HG02798 (cell line): ENCODE results near the gene SIRT2.
A peak's percentile ranks its signal among the peaks of the same experiment; 100 is the strongest.
"Not testable (repeated sequence)": the region's sequence is repeated elsewhere in the genome, so short reads cannot be mapped to it uniquely, and the experiment has no call there.

Experiments used
- ATAC-seq: cut with Tn5 transposase; IDR thresholded peaks from one replicate; pipeline ENCODE4 v1.9.1; 2021; ENCODE audit warnings: mild to moderate bottlenecking; ENCODE audit not compliant: unreplicated experiment, poor library complexity

Gene SIRT2

GRCh38 chr19:38836159-38836982 lies 63.0 kb downstream of the SIRT2 start:
- ATAC-seq = no peak

- ATAC-seq = no peak
Measured at GRCh38 chr19:38834590-38834989, 64.8 kb downstream of the SIRT2 start.

- no peak for ATAC-seq
Measured at GRCh38 chr19:38834104-38834490, 65.3 kb downstream of the SIRT2 start.

GRCh38 chr19:38833092-38833425 lies 66.4 kb downstream of the SIRT2 start:
- no peak for ATAC-seq

- ATAC-seq = peak; percentile 41
Measured at GRCh38 chr19:38831142-38831605, 68.2 kb downstream of the SIRT2 start.

- ATAC-seq = no peak
Measured at GRCh38 chr19:38830039-38830733, 69.2 kb downstream of the SIRT2 start.

- not testable (repeated sequence) for ATAC-seq
Measured at GRCh38 chr19:38829203-38829602, 70.2 kb downstream of the SIRT2 start.
